Lower lobe of right lung (tissue), 2 donors: ENCODE results near the gene PNPLA7. TPM values are rescaled to one million over a fixed set of nuclear protein-coding genes. Genes with fewer than 3 reads are reported as not detected.

Source experiments
- ATAC-seq, 2 donors: fragments of 200-7000 bp; cut with Tn5 transposase; one replicate each; pipeline ENCODE4 v1.9.1; 2020 to 2022; ENCODE audit warnings: mild to moderate bottlenecking in 2 of 2, moderate library complexity in 2 of 2
- DNase-seq: peaks from one replicate; pipeline ENCODE4 v3.0.0-alpha.2; 2020
- H3K27ac ChIP-seq: fragments of 200-600 bp; one replicate; pipeline ENCODE4 v1.8.0; 2022
- H3K27me3 ChIP-seq: fragments of 200-600 bp; one replicate; pipeline ENCODE4 v1.8.0; 2022; ENCODE audit warnings: low read depth
- H3K36me3 ChIP-seq: fragments of 200-600 bp; one replicate; pipeline ENCODE4 v1.8.0; 2022; ENCODE audit warnings: mild to moderate bottlenecking
- H3K4me1 ChIP-seq: fragments of 200-600 bp; one replicate; pipeline ENCODE4 v1.8.0; 2022
- H3K4me3 ChIP-seq: fragments of 200-600 bp; one replicate; pipeline ENCODE4 v1.8.0; 2022; ENCODE audit warnings: mild to moderate bottlenecking
- H3K9me3 ChIP-seq: fragments of 200-600 bp; one replicate; pipeline ENCODE4 v1.8.0; 2022
- intact Hi-C: fragments of 100-400 bp; cut with DNase I; formaldehyde crosslinking; loops from one replicate; pipeline ENCODE4 v1.11.0; 2022
- total RNA-seq: library from RNA; stranded (reverse); fragmentation: NEBNext Ultra II Directional; extraction: Animal tissue kit (Norgen Biotek cat#: 25700); gene quantifications from one replicate; pipeline ENCODE4 v1.2.1, GENCODE V29; 2021
- TF ChIP-seq, protein P1 (sequence below): fragments of 200-600 bp; IDR thresholded peaks from one replicate; pipeline ENCODE4 v1.8.0; 2022; ENCODE audit warnings: antibody characterized with exemption, mild to moderate bottlenecking
- donor health status: DM: no; HTN: yes; CAD: no; lungs with severe emphysema.

Gene PNPLA7
- total RNA-seq, 1 donor from 2014 or later = 12.2 TPM

DNA sequence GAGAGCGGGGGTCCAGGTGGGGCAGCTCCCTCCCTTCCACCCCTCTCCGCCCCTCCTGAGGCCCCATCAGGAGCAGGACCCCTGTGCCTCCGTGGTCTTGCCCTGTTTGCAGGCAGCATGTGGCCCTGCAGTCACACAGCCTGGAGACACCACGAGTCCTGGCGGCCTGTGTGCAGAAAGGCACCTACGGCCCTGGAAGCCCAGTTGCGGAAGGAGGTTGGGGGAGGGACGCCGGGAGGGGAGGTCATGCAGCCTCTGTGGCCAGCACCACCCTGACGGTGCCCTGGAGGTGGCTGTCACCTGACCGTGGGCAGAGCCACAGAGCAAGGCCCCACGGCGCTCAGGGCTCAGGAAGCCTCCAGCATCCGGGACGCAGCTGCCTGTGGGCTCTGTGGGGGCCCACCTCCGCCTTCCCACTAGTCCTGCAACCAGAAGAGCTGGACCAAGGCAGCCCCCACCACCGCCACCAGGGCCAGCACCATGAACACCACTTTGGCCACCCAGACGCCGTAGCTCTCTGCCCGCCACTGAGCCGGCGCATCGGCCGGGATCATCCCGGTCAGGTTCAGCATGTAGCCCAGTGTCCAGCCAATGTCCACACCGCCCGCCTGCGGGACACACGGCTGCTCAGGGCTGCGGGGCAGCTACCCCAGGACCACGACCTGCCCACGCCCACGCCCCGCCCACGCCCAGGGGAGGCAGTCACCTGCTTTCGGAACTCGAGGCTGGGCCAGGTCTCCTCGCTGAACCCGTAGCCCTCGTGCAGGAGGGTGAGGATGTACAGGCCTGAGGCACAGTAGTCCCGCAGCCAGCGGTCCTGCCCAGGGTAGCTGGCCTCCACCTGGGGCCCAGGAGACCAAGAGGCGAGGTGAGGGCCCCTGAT is 115.5 kb downstream of the PNPLA7 start:
- TF ChIP-seq, protein P1, sequence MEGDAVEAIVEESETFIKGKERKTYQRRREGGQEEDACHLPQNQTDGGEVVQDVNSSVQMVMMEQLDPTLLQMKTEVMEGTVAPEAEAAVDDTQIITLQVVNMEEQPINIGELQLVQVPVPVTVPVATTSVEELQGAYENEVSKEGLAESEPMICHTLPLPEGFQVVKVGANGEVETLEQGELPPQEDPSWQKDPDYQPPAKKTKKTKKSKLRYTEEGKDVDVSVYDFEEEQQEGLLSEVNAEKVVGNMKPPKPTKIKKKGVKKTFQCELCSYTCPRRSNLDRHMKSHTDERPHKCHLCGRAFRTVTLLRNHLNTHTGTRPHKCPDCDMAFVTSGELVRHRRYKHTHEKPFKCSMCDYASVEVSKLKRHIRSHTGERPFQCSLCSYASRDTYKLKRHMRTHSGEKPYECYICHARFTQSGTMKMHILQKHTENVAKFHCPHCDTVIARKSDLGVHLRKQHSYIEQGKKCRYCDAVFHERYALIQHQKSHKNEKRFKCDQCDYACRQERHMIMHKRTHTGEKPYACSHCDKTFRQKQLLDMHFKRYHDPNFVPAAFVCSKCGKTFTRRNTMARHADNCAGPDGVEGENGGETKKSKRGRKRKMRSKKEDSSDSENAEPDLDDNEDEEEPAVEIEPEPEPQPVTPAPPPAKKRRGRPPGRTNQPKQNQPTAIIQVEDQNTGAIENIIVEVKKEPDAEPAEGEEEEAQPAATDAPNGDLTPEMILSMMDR = no peak
- Histone ChIP-seq H3K27me3 (no peaks in the 10 kb centered on the region), H3K9me3 (no peaks in the 10 kb centered on the region), H3K4me3 (no peak overlapping the region), H3K36me3 (no peaks in the 10 kb centered on the region), H3K27ac (no peak overlapping the region), H3K4me1 (peaks cover 5% of the 10 kb centered on the region)
- intact Hi-C loops = no loop called here
- DNase-seq (peak; percentile 41), ATAC-seq (no peak)

DNA sequence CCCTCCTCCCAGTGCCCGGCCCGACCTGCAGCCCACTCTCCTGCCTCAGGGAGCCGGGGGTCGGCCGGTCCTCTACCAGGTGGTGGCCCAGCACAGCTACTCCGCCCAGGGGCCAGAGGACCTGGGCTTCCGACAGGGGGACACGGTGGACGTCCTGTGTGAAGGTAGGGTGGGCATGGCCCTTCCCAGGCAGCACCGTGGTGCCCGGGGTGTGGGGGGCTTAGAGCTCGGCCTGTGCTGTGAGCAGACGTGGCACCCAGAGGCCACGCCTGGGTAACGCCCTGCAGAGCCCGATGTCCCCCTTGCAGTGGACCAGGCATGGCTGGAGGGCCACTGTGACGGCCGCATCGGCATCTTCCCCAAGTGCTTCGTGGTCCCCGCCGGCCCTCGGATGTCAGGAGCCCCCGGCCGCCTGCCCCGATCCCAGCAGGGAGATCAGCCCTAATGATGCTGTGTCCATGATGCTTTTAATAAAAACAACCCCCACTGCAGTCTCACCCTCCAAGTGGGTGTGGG is 116.2 kb downstream of the PNPLA7 start:
- Histone ChIP-seq H3K27me3 (no peaks in the 10 kb centered on the region), H3K4me1 (peaks cover 5% of the 10 kb centered on the region), H3K27ac (no peak overlapping the region), H3K9me3 (no peaks in the 10 kb centered on the region), H3K4me3 (no peak overlapping the region), H3K36me3 (no peaks in the 10 kb centered on the region)
- intact Hi-C loops = no loop called here
- ATAC-seq (no peak), DNase-seq (peak; percentile 40)
- TF ChIP-seq, protein P1 = no peak

DNA sequence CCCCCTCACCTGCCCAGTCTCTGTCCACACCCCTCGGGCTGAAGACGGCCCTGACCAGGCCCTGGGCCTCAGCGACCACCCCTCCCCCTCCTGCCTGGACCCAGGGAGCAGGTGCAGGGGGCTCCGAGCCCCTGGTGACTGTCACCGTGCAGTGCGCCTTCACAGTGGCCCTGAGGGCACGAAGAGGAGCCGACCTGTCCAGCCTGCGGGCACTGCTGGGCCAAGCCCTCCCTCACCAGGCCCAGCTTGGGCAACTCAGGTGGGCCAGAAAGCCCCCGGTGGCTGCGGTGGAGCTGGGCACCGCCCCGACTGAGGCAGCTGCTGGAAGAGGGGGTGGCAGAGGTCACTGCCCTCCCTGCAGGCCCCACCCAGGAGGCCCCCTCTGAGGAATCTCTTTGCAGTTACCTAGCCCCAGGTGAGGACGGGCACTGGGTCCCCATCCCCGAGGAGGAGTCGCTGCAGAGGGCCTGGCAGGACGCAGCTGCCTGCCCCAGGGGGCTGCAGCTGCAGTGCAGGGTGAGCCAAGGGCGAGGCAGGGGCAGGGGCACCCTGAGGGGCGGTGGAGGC is 116.8 kb downstream of the PNPLA7 start:
- DNase-seq (peak; percentile 39), ATAC-seq (no peak)
- no peak overlapping the region for H3K4me3 ChIP-seq
- TF ChIP-seq, protein P1 = no peak
- H3K36me3 ChIP-seq = no peaks in the 10 kb centered on the region
- no peaks in the 10 kb centered on the region for H3K27me3 ChIP-seq
- intact Hi-C loops = no loop called here
- no peak overlapping the region for H3K27ac ChIP-seq
- H3K9me3 ChIP-seq = no peaks in the 10 kb centered on the region
- peaks cover 5% of the 10 kb centered on the region for H3K4me1 ChIP-seq

DNA sequence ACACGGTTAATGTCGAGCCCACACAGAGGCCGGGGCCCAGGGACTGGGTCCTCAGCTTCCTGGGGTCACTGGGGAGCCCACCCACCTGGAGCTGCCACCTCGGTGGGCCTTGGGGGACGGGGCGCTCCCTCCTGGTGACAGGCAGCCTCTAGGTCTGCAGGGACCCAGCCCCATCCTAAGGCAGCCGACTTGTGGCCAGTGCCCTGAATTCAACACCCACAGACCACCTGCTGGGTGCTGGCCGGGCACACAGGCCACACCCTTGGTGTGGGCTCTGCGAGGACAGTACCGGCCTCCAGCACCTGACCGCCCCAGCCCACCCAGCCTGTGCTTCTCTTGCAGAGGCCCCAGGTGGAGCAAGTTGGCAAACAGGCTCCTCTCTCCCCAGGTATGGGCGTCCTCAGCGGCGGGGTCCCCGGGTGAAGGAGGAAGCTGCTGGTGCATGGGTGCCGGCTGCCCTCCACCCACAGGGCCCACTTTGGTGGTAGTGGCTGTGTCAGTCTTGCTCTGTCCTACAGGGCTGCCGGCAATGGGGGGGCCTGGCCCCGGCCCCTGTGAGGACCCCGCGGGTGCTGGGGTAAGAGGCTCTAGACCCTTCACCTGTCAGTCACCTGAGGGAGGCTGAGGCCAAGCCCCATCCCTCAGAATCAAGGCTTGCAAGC is 117.4 kb downstream of the PNPLA7 start:
- intact Hi-C loops = no loop called here
- H3K9me3 ChIP-seq = no peaks in the 10 kb centered on the region
- ATAC-seq (no peak), DNase-seq (peak; percentile 44)
- H3K4me3 ChIP-seq = no peak overlapping the region
- TF ChIP-seq, protein P1 = no peak
- no peaks in the 10 kb centered on the region for H3K36me3 ChIP-seq
- no peak overlapping the region for H3K27ac ChIP-seq
- H3K27me3 ChIP-seq = no peaks in the 10 kb centered on the region
- H3K4me1 ChIP-seq = peaks cover 5% of the 10 kb centered on the region

DNA sequence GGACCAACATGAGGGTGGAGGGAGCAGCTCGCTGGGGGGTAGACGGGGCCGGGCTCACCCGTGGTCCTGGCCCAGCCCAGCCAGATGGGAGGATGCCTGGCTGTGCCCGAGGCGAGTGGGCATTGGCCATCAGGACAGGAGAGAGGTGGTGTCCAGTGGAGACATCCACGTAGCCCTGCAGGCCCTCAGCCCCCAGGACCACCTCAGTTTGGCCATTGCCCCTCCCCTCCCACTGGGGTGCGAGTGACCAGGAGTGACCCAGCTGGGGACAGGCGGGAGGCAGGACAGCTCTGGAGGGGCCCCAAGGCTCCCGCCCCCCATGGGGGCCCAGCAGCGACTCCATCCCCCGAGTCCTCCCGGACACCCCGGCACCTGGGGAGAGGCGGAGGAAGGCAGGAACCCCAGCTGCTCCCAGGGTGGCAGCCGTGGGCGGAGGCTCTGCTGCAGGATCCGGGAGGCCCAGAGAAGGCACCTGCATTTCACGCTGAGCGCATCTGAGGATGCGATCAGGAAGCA is 118.7 kb downstream of the PNPLA7 start:
- no peak for ATAC-seq
- Histone ChIP-seq H3K36me3 (no peaks in the 10 kb centered on the region), H3K4me1 (peaks cover 5% of the 10 kb centered on the region), H3K27me3 (no peaks in the 10 kb centered on the region), H3K4me3 (no peak overlapping the region), H3K27ac (no peak overlapping the region), H3K9me3 (no peaks in the 10 kb centered on the region)
- intact Hi-C loops = no loop called here
- TF ChIP-seq, protein P1 = no peak
- no peak for DNase-seq
